Measurements from ENCODE around the gene IL16.

IL16 gene

DNA sequence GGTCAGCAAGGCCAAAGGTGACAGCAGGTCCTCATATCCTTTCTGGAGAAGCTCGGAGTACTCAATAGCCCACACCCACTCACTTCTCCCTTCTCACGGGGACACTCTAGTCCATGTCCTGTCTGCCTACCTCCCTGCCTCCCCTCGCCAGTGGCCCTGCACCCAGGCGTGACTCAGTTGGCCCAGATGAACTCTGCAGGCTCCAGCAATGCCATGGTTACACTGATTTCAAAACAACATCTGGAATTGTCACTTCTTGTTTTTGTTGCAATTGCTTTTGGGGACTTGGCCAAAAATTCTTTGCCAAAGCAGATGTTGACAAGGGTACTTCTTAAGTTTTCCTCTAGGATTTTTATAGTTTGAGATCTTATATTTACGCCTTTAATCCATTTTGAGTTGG, 13.0 kb downstream of the IL16 start:
- no peak for TF ChIP-seq EZH2phosphoT487 (IDR thresholded peaks at IDR 0.05; ENCODE audit: low read length)
- TF ChIP-seq, protein P1, sequence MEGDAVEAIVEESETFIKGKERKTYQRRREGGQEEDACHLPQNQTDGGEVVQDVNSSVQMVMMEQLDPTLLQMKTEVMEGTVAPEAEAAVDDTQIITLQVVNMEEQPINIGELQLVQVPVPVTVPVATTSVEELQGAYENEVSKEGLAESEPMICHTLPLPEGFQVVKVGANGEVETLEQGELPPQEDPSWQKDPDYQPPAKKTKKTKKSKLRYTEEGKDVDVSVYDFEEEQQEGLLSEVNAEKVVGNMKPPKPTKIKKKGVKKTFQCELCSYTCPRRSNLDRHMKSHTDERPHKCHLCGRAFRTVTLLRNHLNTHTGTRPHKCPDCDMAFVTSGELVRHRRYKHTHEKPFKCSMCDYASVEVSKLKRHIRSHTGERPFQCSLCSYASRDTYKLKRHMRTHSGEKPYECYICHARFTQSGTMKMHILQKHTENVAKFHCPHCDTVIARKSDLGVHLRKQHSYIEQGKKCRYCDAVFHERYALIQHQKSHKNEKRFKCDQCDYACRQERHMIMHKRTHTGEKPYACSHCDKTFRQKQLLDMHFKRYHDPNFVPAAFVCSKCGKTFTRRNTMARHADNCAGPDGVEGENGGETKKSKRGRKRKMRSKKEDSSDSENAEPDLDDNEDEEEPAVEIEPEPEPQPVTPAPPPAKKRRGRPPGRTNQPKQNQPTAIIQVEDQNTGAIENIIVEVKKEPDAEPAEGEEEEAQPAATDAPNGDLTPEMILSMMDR (IDR thresholded peaks at IDR 0.05; ENCODE audit: low read length), result no peak
- no peak overlapping the region for H3K27ac ChIP-seq (ENCODE audit: low read length)
- no peak overlapping the region for H2AFZ ChIP-seq (ENCODE audit: low read length)
- DNase-seq, result no peak
- H3K4me2 ChIP-seq (ENCODE audit: low read depth, low read length), result no peak overlapping the region
- no peaks in the 10 kb centered on the region for H3K9me2 ChIP-seq (replicated peaks; ENCODE audit: insufficient read depth, low read length)
- H3K4me1 ChIP-seq (ENCODE audit: low read length), result no peaks in the 10 kb centered on the region
- H3K9me3 ChIP-seq (replicated peaks; ENCODE audit: insufficient read depth, low read length), result no peaks in the 10 kb centered on the region
- no peaks in the 10 kb centered on the region for H3K36me3 ChIP-seq (replicated peaks; ENCODE audit: insufficient read depth, low read length)
- no peak overlapping the region for H3K9ac ChIP-seq (ENCODE audit: low read length)
- H3K79me2 ChIP-seq (ENCODE audit: low read length), result no peaks in the 10 kb centered on the region
- H3K27me3 ChIP-seq (replicated peaks; ENCODE audit: insufficient read depth, low read length), result no peaks in the 10 kb centered on the region
- no peaks in the 10 kb centered on the region for H4K20me1 ChIP-seq (ENCODE audit: insufficient read depth, low read length)
- no peak overlapping the region for H3K4me3 ChIP-seq (ENCODE audit: low read length)
- H3F3A ChIP-seq (ENCODE audit: insufficient read depth, low read length), result no peaks in the 10 kb centered on the region

DNA sequence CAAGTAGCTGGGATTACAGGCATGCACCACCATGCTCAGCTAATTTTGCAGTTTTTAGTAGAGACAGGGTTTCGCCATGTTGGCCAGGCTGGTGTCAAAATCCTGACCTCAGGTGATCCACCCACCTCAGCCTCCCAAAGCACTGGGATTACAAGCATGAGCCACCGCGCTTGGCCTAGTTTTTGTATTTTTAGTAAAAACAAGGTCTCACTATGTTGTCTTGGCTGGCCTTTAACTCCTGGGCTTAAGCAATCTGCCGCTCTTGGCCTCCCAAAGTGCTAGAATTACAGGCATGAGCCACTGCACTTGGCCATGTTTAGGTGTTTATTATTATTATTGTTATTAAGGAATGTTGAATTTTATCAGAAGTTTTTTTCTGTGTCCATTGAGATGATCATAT, 14.7 kb downstream of the IL16 start:
- H3K4me2 ChIP-seq (ENCODE audit: low read depth, low read length), result no peak overlapping the region
- no peaks in the 10 kb centered on the region for H4K20me1 ChIP-seq (ENCODE audit: insufficient read depth, low read length)
- H3K36me3 ChIP-seq (replicated peaks; ENCODE audit: insufficient read depth, low read length), result no peaks in the 10 kb centered on the region
- no peak overlapping the region for H3K4me3 ChIP-seq (ENCODE audit: low read length)
- no peaks in the 10 kb centered on the region for H3K27me3 ChIP-seq (replicated peaks; ENCODE audit: insufficient read depth, low read length)
- no peaks in the 10 kb centered on the region for H3K79me2 ChIP-seq (ENCODE audit: low read length)
- H3K9ac ChIP-seq (ENCODE audit: low read length), result no peak overlapping the region
- H3K9me2 ChIP-seq (replicated peaks; ENCODE audit: insufficient read depth, low read length), result no peaks in the 10 kb centered on the region
- no peaks in the 10 kb centered on the region for H3K9me3 ChIP-seq (replicated peaks; ENCODE audit: insufficient read depth, low read length)
- no peaks in the 10 kb centered on the region for H3F3A ChIP-seq (ENCODE audit: insufficient read depth, low read length)
- H2AFZ ChIP-seq (ENCODE audit: low read length), result no peak overlapping the region
- H3K4me1 ChIP-seq (ENCODE audit: low read length), result no peaks in the 10 kb centered on the region
- no peak for DNase-seq
- TF ChIP-seq, protein P1 (IDR thresholded peaks at IDR 0.05; ENCODE audit: low read length), result no peak
- TF ChIP-seq EZH2phosphoT487 (IDR thresholded peaks at IDR 0.05; ENCODE audit: low read length) (no peak), EZH2 (optimal IDR thresholded peaks at IDR 0.05; ENCODE audit: low read depth, low read length) (no peak)
- no peak overlapping the region for H3K27ac ChIP-seq (ENCODE audit: low read length)

DNA sequence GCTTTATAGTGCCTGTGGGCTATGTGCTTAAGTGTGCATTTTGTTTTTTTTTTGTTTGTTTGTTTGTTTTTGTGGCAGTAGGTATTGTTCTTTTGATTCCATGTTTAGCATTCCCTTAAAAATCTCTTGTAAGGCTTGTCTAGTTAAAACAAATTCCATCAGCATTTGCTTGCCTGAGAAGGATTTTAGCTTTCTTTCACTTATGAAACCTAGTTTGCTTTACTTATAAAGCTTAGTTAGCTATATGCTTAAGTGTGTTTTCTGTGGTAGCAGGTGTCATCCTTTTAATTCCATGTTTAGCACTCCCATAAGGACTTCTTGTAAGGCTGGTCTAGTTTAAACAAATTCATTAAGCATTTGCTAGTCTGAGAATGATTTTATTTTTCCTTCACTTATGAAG, 17.3 kb downstream of the IL16 start:
- TF ChIP-seq, protein P1 (IDR thresholded peaks at IDR 0.05; ENCODE audit: low read length), result no peak
- TF ChIP-seq EZH2phosphoT487 (IDR thresholded peaks at IDR 0.05; ENCODE audit: low read length) (no peak), EZH2 (optimal IDR thresholded peaks at IDR 0.05; ENCODE audit: low read depth, low read length) (no peak)
- H3K27me3 ChIP-seq (replicated peaks; ENCODE audit: insufficient read depth, low read length), result no peaks in the 10 kb centered on the region
- H3K79me2 ChIP-seq (ENCODE audit: low read length), result no peaks in the 10 kb centered on the region
- no peaks in the 10 kb centered on the region for H3K4me1 ChIP-seq (ENCODE audit: low read length)
- no peak overlapping the region for H3K4me2 ChIP-seq (ENCODE audit: low read depth, low read length)
- no peak overlapping the region for H3K9ac ChIP-seq (ENCODE audit: low read length)
- no peak overlapping the region for H2AFZ ChIP-seq (ENCODE audit: low read length)
- no peaks in the 10 kb centered on the region for H3K9me3 ChIP-seq (replicated peaks; ENCODE audit: insufficient read depth, low read length)
- no peaks in the 10 kb centered on the region for H3K36me3 ChIP-seq (replicated peaks; ENCODE audit: insufficient read depth, low read length)
- H3K4me3 ChIP-seq (ENCODE audit: low read length), result no peak overlapping the region
- H4K20me1 ChIP-seq (ENCODE audit: insufficient read depth, low read length), result no peaks in the 10 kb centered on the region
- no peak overlapping the region for H3K27ac ChIP-seq (ENCODE audit: low read length)
- no peaks in the 10 kb centered on the region for H3K9me2 ChIP-seq (replicated peaks; ENCODE audit: insufficient read depth, low read length)
- DNase-seq, result no peak
- H3F3A ChIP-seq (ENCODE audit: insufficient read depth, low read length), result no peaks in the 10 kb centered on the region
